ENCODE results near the gene RAB7A.

RAB7A gene

GRCh38 chr3:128726023-128727016 is at the start of gene RAB7A:
Gene RAB7A, plus strand, starts transcription at chr3:128726183. Its CDS starts 69,185 bp downstream, at chr3:128795368.
- H3K4me3 ChIP-seq (ENCODE audit: low read length), result peak within 1 kb of the TSS; percentile 94
- DNase-seq (ENCODE audit: low read depth), result peak; percentile 99
- TF ChIP-seq, protein P1, sequence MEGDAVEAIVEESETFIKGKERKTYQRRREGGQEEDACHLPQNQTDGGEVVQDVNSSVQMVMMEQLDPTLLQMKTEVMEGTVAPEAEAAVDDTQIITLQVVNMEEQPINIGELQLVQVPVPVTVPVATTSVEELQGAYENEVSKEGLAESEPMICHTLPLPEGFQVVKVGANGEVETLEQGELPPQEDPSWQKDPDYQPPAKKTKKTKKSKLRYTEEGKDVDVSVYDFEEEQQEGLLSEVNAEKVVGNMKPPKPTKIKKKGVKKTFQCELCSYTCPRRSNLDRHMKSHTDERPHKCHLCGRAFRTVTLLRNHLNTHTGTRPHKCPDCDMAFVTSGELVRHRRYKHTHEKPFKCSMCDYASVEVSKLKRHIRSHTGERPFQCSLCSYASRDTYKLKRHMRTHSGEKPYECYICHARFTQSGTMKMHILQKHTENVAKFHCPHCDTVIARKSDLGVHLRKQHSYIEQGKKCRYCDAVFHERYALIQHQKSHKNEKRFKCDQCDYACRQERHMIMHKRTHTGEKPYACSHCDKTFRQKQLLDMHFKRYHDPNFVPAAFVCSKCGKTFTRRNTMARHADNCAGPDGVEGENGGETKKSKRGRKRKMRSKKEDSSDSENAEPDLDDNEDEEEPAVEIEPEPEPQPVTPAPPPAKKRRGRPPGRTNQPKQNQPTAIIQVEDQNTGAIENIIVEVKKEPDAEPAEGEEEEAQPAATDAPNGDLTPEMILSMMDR (IDR thresholded peaks at IDR 0.05; ENCODE audit: insufficient read depth, low read depth, low read length, missing control alignments), result no peak

- TF ChIP-seq, protein P1 (IDR thresholded peaks at IDR 0.05; ENCODE audit: insufficient read depth, low read depth, low read length, missing control alignments), result no peak
- no peak overlapping the region for H3K4me3 ChIP-seq (ENCODE audit: low read length)
- no peak for DNase-seq (ENCODE audit: low read depth)
Measured at GRCh38 chr3:128679338-128679737, 46.6 kb upstream of the RAB7A start.

DNA sequence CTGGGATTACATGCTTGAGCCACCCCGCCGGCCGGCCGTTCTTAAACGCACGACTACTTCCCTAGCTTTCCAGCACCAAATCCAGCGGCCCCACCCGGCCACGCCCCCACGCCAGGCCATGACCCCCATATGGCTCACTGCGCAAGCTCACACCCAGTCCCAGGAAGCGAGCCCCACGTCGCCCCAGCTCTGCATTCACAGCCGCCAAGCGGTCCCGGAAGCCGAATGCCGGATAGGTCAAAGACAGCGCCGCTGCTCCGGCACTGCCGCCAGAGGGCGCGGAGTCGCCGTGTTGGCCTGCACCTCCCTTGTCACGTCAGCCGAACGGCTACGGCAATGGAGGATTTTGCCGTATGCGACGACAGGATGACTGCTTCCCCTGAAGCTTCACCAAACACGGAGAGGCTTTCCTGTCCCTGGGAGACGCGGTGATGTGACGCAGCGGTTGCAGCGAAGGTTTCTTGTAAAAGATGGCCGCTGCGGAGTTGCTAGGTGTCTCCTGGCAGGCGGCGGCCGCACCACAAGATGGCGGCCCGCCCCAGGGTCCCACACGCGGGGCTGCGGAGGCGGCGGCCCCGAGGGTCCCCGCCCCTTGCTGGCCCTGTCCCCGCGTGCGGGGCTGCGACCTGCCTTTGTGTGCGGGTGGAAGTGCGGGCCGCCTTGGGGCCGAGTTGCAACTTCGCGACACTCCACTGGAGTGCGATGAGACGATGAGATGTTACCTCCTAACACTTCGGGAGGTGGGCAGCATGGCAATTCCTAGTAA is 45.2 kb upstream of the RAB7A start:
- TF ChIP-seq, protein P1 (IDR thresholded peaks at IDR 0.05; ENCODE audit: insufficient read depth, low read depth, low read length, missing control alignments), result peak; percentile 97
- peak overlapping the region; percentile 68 for H3K4me3 ChIP-seq (ENCODE audit: low read length)
- DNase-seq (ENCODE audit: low read depth), result peak; percentile 95

- H3K4me3 ChIP-seq (ENCODE audit: low read length), result peak overlapping the region; percentile 68
- TF ChIP-seq, protein P1 (IDR thresholded peaks at IDR 0.05; ENCODE audit: insufficient read depth, low read depth, low read length, missing control alignments), result no peak
- no peak for DNase-seq (ENCODE audit: low read depth)
Measured at GRCh38 chr3:128681369-128681829, 44.6 kb upstream of the RAB7A start.

DNA sequence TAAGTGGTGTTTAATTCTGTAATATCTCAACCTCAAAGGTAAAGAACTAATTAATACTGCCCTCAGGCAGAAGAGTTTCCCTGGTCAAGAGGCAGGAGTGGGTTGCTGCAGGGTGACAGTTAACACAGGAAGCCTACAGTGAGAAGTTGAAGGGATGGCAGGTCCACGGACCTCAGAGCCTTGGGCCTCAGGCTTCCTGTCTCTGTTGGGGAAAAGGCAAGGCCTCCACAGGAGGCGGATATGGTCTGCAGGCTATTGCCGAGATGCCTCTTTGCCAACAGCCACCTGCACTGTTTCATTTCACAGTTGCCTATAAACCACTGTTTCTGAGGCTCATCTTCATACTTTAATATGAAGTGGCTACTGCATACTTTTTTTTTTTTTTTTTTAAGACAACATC is 42.0 kb upstream of the RAB7A start:
- no peak for DNase-seq (ENCODE audit: low read depth)
- TF ChIP-seq, protein P1 (IDR thresholded peaks at IDR 0.05; ENCODE audit: insufficient read depth, low read depth, low read length, missing control alignments), result no peak
- no peak overlapping the region for H3K4me3 ChIP-seq (ENCODE audit: low read length)

DNA sequence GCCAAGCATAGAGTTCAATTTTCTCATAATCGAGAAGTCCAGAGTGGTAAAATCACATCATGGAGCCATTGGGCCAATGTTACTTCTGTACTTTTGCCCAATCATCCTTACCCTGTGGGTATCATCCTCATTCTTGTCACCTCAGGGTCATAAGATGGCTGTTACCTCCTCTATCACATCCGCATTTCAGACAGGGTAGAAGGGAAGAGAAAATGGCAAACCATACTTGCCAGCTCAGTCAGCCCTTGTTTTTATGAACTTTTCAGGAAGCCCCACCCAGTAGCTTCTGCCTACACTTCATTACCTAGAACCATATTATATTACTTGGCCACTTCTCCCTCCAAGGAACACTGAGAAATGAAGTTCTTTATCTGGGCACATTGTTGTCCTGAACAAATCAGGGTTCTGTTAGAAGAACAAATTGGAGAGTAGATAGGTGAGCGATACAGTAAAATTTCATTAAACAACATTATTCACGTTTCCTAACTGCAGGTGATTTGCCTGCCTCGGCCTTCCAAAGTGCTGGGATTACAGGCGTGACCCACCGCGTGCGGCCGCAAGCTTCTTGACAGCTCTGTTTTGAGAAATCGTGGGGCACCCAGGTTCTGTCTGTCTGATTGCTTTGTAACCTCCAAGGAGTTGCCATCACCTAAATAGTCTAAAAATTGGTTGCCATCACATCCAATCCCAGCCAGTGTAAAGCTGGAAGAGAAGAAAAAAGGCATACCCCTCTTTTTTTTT is 40.8 kb upstream of the RAB7A start:
- no peak overlapping the region for H3K4me3 ChIP-seq (ENCODE audit: low read length)
- DNase-seq (ENCODE audit: low read depth), result no peak
- TF ChIP-seq, protein P1 (IDR thresholded peaks at IDR 0.05; ENCODE audit: insufficient read depth, low read depth, low read length, missing control alignments), result no peak
